Measurements from ENCODE around the gene ZNF148. TPM values are rescaled to one million over a fixed set of nuclear protein-coding genes. Genes with fewer than 3 reads are reported as not detected.
A peak's percentile ranks its signal among the peaks of the same experiment; 100 is the strongest.

Gene ZNF148
- polyA plus RNA-seq, 3 donors: 6.5 to 48.4 (median 34.1) TPM

- Histone ChIP-seq H3K4me1 (ENCODE audit: control insufficient read depth in 1 of 2, insufficient read depth in 2 of 2, low read length in 2 of 2) (no peaks in the 10 kb centered on the region), H4K20me1 (ENCODE audit: insufficient read depth, low read length) (no peaks in the 10 kb centered on the region), H3K27me3 (ENCODE audit: control insufficient read depth in 2 of 2, insufficient read depth in 2 of 2, low read length in 2 of 2) (no peaks in the 10 kb centered on the region), H3K9ac (ENCODE audit: insufficient read depth, low read length, poor library complexity, severe bottlenecking) (no peak overlapping the region), H3K4me3 (replicated peaks in 1 of 3; ENCODE audit: low read depth in 2 of 3, low read length in 3 of 3) (no peak overlapping the region), H3K27ac (ENCODE audit: low read depth in 1 of 2, low read length in 2 of 2) (no peak overlapping the region), H2AFZ (ENCODE audit: insufficient read depth, low read depth, low read length, poor library complexity, severe bottlenecking) (no peak overlapping the region), H3K4me2 (replicated peaks; ENCODE audit: extremely low read depth, low read length, poor library complexity, severe bottlenecking) (no peak overlapping the region), H3K9me3 (replicated peaks in 1 of 2; ENCODE audit: control insufficient read depth in 1 of 2, insufficient read depth in 1 of 2, low read length in 2 of 2) (peaks cover 5 to 17% of the 10 kb centered on the region in 2 donors), H3K36me3 (replicated peaks in 1 of 2; ENCODE audit: control insufficient read depth in 1 of 2, insufficient read depth in 2 of 2, low read length in 2 of 2) (no peaks in the 10 kb centered on the region), H3K79me2 (ENCODE audit: insufficient read depth, low read length) (no peaks in the 10 kb centered on the region)
- 100% methylated on average over 3 of the region's 4 CpGs for WGBS (ENCODE audit: insufficient coverage)
- TF ChIP-seq CTCF (IDR thresholded peaks at IDR 0.05): no peak
- H3K4me3 Mint-ChIP-seq: no peak overlapping the region
- H3K9me3 Mint-ChIP-seq: peaks cover 6 to 22% (median 11%) of the 10 kb centered on the region in 7 donors
- no peak for DNase-seq
- no peaks in the 10 kb centered on the region for H3K36me3 Mint-ChIP-seq
- peaks cover 4 to 6% (median 4%) of the 10 kb centered on the region in 3 donors for H3K27me3 Mint-ChIP-seq (ENCODE audit: low read depth in 3 of 3)
- no peaks in the 10 kb centered on the region for H3K4me1 Mint-ChIP-seq
- H3K27ac Mint-ChIP-seq: peak overlapping the region in 1 of 7 donors; percentile 57
- intact Hi-C loops (cut with micrococcal nuclease): no loop called here
Measured at GRCh38 chr3:125418306-125418705, 43.2 kb upstream of the ZNF148 start.

DNA sequence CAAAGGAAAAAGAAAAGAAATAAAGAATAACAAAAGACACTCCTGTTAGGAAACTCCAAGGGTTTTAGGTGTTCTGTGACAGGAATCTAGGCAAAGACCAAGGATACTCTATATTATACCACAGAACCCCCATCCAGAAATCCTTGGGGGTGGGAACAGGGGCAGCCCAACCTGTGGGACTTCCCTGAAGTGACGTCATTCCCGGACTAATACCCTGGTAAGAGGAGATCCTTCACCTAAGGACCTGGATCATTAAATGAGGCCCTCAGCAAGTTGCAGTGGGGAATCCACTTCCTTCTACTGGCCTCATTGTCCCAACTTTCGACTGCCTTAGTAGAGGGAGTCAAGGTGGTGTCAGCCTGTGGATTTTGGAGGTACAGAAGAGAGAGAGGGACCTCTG lies 41.1 kb upstream of the ZNF148 start:
- Mint-ChIP-seq H3K4me3 (no peak overlapping the region), H3K27ac (no peak overlapping the region), H3K9me3 (peaks cover 6 to 17% (median 11%) of the 10 kb centered on the region in 7 donors), H3K27me3 (ENCODE audit: low read depth in 3 of 3) (peaks cover 6 to 12% (median 6%) of the 10 kb centered on the region in 3 donors), H3K36me3 (no peaks in the 10 kb centered on the region), H3K4me1 (no peaks in the 10 kb centered on the region)
- intact Hi-C loops (cut with micrococcal nuclease): no loop called here
- Histone ChIP-seq H2AFZ (ENCODE audit: insufficient read depth, low read depth, low read length, poor library complexity, severe bottlenecking) (no peak overlapping the region), H4K20me1 (ENCODE audit: insufficient read depth, low read length) (no peaks in the 10 kb centered on the region), H3K27ac (ENCODE audit: low read depth in 1 of 2, low read length in 2 of 2) (no peak overlapping the region), H3K4me1 (ENCODE audit: control insufficient read depth in 1 of 2, insufficient read depth in 2 of 2, low read length in 2 of 2) (no peaks in the 10 kb centered on the region), H3K27me3 (ENCODE audit: control insufficient read depth in 2 of 2, insufficient read depth in 2 of 2, low read length in 2 of 2) (no peaks in the 10 kb centered on the region), H3K36me3 (replicated peaks in 1 of 2; ENCODE audit: control insufficient read depth in 1 of 2, insufficient read depth in 2 of 2, low read length in 2 of 2) (no peaks in the 10 kb centered on the region), H3K79me2 (ENCODE audit: insufficient read depth, low read length) (no peaks in the 10 kb centered on the region), H3K4me3 (replicated peaks in 1 of 3; ENCODE audit: low read depth in 2 of 3, low read length in 3 of 3) (no peak overlapping the region), H3K9me3 (replicated peaks in 1 of 2; ENCODE audit: control insufficient read depth in 1 of 2, insufficient read depth in 1 of 2, low read length in 2 of 2) (peaks cover 5 to 17% of the 10 kb centered on the region in 2 donors), H3K4me2 (replicated peaks; ENCODE audit: extremely low read depth, low read length, poor library complexity, severe bottlenecking) (no peak overlapping the region), H3K9ac (ENCODE audit: insufficient read depth, low read length, poor library complexity, severe bottlenecking) (no peak overlapping the region)
- WGBS (ENCODE audit: insufficient coverage): no CpG with 5 or more reads among the region's 3 CpGs
- TF ChIP-seq CTCF (IDR thresholded peaks at IDR 0.05): no peak
- DNase-seq: no peak
